GM19240 (cell line): ENCODE results near the gene RBBP6.
"Not testable (repeated sequence)": the region's sequence is repeated elsewhere in the genome, so short reads cannot be mapped to it uniquely, and the experiment has no call there.

Experiments used
- DNase-seq: peaks from one replicate; pipeline ENCODE4 v3.0.0; 2011; ENCODE audit warnings: low spot score; ENCODE audit not compliant: insufficient read length

The RBBP6 gene

DNA sequence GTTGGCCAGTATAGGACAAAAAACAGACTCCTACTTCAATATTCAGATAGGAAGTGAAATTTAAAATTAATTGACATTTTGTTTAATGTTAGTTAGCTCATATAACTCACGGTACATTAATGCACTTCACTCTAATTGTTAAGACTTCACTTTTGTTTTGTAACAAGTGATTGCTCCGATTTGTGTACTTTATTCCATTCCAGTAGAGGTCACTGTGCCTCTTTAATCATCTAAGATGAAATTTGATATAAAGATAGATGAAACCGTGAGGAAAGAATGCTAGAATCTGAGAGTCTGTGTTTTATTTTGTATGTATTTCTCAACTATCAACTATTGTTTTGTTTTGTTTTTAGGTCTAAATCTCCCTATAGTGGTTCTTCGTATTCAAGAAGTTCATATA is 29.0 kb downstream of the RBBP6 start:
- no peak for DNase-seq

GRCh38 chr16:24571096-24571495 is 31.7 kb downstream of the RBBP6 start:
- DNase-seq, result no peak

DNA sequence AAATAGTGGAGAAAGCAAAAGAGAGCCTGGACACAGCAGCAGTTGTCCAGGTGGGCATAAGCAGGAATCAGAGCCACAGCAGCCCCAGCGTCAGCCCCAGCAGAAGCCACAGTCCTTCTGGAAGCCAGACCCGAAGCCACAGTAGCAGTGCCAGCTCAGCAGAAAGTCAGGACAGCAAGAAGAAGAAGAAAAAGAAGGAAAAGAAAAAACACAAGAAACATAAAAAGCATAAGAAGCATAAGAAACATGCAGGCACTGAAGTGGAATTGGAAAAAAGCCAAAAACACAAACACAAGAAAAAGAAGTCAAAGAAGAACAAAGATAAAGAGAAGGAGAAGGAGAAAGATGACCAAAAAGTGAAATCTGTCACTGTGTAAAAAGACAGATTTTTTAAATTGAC is 32.7 kb downstream of the RBBP6 start:
- no peak for DNase-seq

- DNase-seq, result no peak
Observed at GRCh38 chr16:24573141-24573540, 33.8 kb downstream of the RBBP6 start.

GRCh38 chr16:24574515-24575485 is 35.4 kb downstream of the RBBP6 start:
- not testable (repeated sequence) for DNase-seq

DNA sequence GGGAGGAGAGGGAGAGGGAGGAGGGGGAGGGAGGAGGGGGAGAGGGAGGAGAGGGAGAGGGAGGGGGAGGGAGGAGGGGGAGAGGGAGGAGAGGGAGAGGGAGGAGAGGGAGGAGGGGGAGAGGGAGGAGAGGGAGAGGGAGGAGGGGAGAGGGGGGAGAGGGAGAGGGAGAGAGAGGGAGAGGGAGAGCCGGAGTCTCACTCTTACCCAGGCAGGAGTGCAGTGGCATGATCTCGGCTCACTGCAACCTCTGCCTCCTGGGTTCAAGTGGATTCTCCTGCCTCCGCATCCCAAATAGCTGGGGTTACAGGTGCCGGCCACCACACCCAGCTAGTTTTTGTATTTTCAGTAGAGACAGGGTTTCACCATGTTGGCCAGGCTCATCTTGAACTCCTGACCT is 36.4 kb downstream of the RBBP6 start:
- not testable (repeated sequence) for DNase-seq

DNA sequence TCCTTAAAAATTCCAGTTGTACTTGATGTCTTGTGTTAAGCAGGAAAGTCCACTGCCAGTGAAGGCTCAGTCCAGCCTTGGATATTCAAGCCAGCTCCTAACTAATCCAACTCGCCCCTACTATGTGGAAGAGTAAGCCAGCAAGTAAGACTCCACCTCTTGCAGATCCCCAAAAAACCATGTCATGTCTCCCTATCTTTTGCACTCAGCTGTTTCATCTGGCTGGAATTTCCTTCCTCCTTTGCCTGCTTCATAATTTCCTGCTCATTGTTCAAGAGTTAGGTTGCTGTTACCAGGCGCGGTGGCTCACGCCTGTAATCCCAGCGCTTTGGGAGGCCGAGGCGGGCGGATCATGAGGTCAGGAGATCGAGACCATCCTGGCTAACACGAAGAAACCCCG is 37.8 kb downstream of the RBBP6 start:
- no peak for DNase-seq

DNA sequence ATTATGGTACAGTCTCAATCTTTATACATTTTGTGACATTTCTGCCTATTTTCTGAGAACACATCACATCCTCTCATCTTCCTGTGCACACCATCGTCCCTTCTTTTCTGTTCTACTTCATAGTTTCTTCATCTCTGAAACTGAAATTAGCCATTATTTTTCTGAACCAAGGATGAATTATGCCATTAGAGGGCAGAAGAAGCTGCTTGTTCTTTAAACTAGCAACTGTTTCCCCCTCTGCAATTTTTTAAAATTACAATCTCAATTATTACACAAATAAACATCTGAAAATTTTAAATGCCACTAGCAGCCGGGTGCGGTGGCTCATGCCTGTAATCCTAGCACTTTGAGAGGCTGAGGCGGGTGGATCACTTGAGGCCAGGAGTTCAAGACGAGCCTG is 41.3 kb downstream of the RBBP6 start:
- no peak for DNase-seq

GRCh38 chr16:24583494-24583893 is 44.1 kb downstream of the RBBP6 start:
- DNase-seq, result no peak

DNA sequence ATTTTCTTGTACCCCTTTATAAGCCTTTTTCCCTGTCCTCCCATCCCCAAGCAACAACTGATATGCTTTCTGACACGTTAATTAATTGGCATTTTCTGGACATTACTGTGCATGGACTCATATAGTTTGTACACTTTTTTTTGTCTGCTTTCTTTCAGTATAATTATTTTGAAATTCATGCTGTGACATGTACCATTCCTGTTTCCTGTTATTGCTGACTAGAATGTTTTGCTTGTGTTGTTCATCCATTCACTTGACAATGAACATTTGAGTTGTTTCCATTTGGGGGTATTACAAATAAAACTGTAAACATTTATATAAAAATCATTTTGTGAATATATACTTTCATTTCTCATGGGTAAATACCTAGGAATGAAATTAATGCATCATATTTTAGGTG is 50.6 kb downstream of the RBBP6 start:
- no peak for DNase-seq

DNA sequence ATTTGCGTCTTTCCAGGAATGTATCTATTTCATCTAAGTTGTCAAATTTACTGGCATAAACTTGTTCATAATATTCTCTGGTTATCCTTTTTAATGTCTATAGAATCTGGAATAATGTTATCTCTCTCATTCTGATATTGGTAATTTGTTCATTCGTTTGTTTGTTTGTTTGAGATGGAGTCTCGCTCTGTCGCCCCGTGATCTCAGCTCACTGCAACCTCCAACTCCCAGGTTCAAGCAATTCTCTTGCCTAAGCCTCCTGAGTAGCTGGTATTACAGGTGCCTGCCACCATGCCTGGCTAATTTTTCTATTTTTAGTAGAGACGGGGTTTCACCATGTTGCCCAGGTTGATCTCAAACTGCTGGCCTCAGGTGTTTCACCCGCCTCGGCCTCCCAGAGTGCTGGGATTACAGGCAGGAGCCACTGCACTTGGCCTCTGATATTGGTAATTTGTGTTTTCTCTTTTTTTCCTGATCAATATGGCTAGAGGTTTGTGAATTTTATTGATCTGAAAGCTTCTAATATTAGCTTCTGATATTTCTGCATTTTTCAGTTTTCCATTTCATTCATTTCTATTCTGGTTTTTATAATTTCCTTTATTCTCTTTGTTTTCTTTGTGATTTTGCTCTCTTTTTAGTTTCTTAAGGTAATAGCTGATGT is 59.5 kb downstream of the RBBP6 start:
- DNase-seq, result no peak

- DNase-seq, result no peak
Observed at GRCh38 chr16:24609417-24609739, 70.0 kb downstream of the RBBP6 start.

- DNase-seq, result no peak
Observed at GRCh38 chr16:24609740-24610415, 70.5 kb downstream of the RBBP6 start.

DNA sequence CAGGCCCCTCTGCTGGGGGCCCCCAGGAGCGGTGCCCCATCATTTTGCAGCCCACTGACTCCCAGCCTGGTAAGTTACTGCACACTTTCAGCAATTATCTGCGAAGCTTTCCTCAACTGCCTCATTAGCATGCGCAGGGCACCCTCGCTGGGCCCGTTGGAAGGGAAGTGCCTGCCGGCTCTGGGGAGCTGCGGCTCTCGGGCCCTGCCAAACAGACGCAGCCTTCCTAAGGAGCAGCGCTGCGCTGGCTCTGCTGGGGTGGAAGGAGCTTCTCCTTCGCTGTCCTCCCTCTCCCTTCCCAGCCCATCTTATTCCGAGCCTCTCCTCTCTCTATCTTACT is 71.0 kb downstream of the RBBP6 start:
- no peak for DNase-seq

GRCh38 chr16:24611310-24611709 is 71.9 kb downstream of the RBBP6 start:
- DNase-seq, result no peak

DNA sequence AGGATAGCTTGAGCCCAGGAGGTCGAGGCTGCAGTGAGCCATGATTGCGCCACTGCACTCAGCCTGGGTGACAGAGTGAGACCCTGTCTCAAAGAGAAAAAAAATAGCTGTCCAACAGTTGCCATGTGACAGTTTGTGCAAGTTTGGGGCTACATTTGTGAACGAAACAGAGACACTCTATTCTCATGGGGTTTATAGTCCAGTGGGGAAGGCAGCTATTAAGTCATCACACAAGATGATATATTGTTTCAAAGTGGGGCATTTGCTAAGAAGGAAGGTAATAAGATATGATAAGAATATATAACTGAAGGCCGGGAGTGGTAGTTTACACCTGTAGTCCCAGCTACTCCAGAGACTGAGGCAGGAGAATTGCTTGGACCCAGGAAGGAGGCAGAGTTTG is 73.3 kb downstream of the RBBP6 start:
- no peak for DNase-seq

DNA sequence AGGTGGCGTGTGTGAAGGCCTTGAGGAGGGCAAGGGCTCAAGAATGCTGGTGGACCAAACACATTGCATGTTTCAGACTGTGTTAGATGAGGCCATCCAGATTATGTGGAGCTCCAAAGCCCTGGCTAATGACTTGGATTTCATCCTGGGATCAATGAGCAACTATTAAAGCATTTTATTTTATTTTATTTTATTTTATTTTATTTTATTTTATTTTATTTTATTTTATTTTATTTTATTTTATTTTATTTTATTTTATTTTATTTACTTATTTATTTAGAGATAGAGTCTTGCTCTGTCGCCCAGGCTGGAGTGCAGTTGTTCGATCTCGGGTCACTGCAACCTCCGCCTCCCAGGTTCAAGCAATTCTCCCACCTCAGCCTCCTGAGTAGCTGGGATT is 73.9 kb downstream of the RBBP6 start:
- DNase-seq, result not testable (repeated sequence)

- no peak for DNase-seq
Observed at GRCh38 chr16:24617502-24617901, 78.1 kb downstream of the RBBP6 start.
